Pancreas (tissue), 10 donors: ENCODE results near the gene DBN1. TPM values are rescaled to one million over a fixed set of nuclear protein-coding genes. Genes with fewer than 3 reads are reported as not detected.

Source experiments
- ATAC-seq, 4 donors: fragments of 200-7000 bp; cut with Tn5 transposase; one replicate each; pipeline versions ENCODE4 v1.8.0 to v1.9.1; 2020; ENCODE audit warnings: mild to moderate bottlenecking in 4 of 4, moderate library complexity in 4 of 4
- DNase-seq, 6 donors: peaks; one replicate each; pipeline ENCODE4 v3.0.0-alpha.2; 2020
- FAIRE-seq: peaks from 2 replicates; lab custom pipeline; 2012; peaks lifted over from hg19 to GRCh38; lab: Jason Lieb, UNC
- H3K27ac ChIP-seq, 4 donors: fragments of 200-600 bp; sonication (generic); 1 replicate in 3 of 4; 2 replicates in 1 of 4; pipeline versions ENCODE4 v1.5.0 to v1.8.0; 2020
- H3K27me3 ChIP-seq, 4 donors: fragments of 200-600 bp; one replicate each; pipeline ENCODE4 v1.8.0; 2021
- H3K36me3 ChIP-seq, 3 donors: fragments of 200-600 bp; sonication (generic) in 1 of 3; one replicate each; pipeline versions ENCODE4 v1.5.0 to v1.8.0; 2020 to 2021
- H3K4me1 ChIP-seq, 3 donors: fragments of 200-600 bp; one replicate each; pipeline ENCODE4 v1.8.0; 2021
- H3K4me3 ChIP-seq, 4 donors: fragments of 200-600 bp; sonication (generic) in 2 of 4; one replicate each; pipeline versions ENCODE4 v1.5.0 to v1.8.0; 2020 to 2021
- H3K9me3 ChIP-seq, 4 donors: fragments of 200-600 bp; one replicate each; pipeline ENCODE4 v1.8.0; 2021
- CTCF ChIP-seq, 4 donors: fragments of 200-600 bp; sonication (generic) in 3 of 4; IDR thresholded peaks; one replicate each; pipeline versions ENCODE4 v1.5.0 to v1.8.0; 2021; ENCODE audit warnings: antibody characterized with exemption in 4 of 4
- WGBS, 2 donors: extraction: QIAGEN DNeasy Blood & Tissue Kit; methylation state at CpG; one replicate each; pipeline ENCODE4 v1.1.7; 2013; 5-methylcytosine and 5-hydroxymethylcytosine counted together
- intact Hi-C, 3 donors: fragments of 100-400 bp; cut with DNase I; formaldehyde crosslinking; loops; one replicate each; pipeline versions ENCODE4 v1.11.1 to v1.14.2; 2022
- polyA plus RNA-seq, 2 donors: library from polyadenylated mRNA; stranded (reverse); fragments of 200-250 nt; gene quantifications; one replicate each; pipeline ENCODE4 v1.2.3, GENCODE V29; 2013
- total RNA-seq, 6 donors: library from RNA; stranded (reverse); fragmentation: NEBNext Ultra II Directional in 4 of 6; extraction: Animal tissue kit (Norgen Biotek cat#: 25700) in 4 of 6; gene quantifications; one replicate each; pipeline versions ENCODE4 v1.2.1 to v1.2.4, GENCODE V29; 2021 to 2023
- donor health status: healthy with polysubstance abuse.
- donor health status: DM: no; HTN: no; CAD: no; lungs with moderate emphysema.
- donor health status: DM: no; HTN: no; CAD: no.
- donor health status: control.
- donor health status: control.
- donor health status: Bipolar disorder and iron deficiency.
- donor health status: DM: yes; HTN: yes; CAD: no.
- donor health status: DM: no; HTN: no; CAD: no.
- donor health status: DM: no; HTN: no; CAD: no.
- donor health status: DM: yes; HTN: yes; CAD: no.

DBN1 gene
- total and polyA plus RNA-seq, 8 donors: 10.2 to 38.2 (median 17.0) TPM

DNA sequence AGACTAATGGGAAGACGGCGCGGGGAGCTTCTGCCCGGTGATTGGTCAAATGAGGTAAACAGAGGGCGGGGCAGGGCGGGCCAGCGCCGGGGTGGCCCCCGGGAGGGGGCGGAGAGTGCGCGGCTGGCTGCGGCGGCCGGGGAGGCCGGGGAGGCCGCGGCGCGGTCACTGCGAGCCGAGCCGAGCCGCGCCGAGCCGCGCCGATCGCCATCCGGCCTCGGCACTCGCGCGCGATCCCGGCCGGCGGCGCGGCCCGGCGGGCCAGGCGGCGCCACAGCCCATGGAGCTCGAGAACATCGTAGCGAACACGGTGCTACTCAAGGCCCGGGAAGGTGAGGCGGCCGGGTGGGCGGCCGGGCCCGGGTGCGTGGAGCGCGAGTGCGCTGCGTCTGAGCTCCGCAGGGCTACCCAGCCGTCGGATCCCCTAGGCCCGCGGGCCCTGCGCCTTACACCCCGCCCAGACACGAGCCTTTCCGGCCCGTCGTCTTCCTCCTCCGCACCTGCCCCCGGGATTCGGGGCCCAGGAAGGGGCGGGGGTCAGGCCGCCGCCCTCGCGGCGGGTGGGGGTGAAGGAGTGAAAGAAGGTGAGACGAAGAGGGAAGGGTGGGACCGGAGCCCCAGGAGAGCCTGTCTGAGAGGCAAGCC, 46.7 kb downstream of the DBN1 start, which contains the start of gene GRK6:
GRK6 (plus strand) TSS at position 111 of the 645 bp plus-strand sequence; CDS start at position 281, 170 bp downstream.
- no peaks in the 10 kb centered on the region for H3K36me3 ChIP-seq
- ATAC-seq (peak in 1 of 4 donors; percentile 1), DNase-seq (peak in 5 of 6 donors; percentile 47 to 94 (median 71)), FAIRE-seq (no peak)
- peak within 1 kb of the TSS; percentile 66 to 96 (median 81) for H3K4me3 ChIP-seq
- peaks cover 0 to 13% (median 4%) of the 10 kb centered on the region in 3 donors for H3K4me1 ChIP-seq
- H3K27ac ChIP-seq: peak within 1 kb of the TSS; percentile 80 to 95 (median 85)
- TF ChIP-seq CTCF (IDR thresholded peaks at IDR 0.05): no peak
- intact Hi-C loops: no loop called here
- H3K9me3 ChIP-seq: no peaks in the 10 kb centered on the region
- H3K27me3 ChIP-seq: no peaks in the 10 kb centered on the region
- 1% methylated on average over 31 to 82 of the region's 82 CpGs for WGBS, 2 donors

GRCh38 chr5:177425801-177426565, 47.5 kb downstream of the DBN1 start:
- intact Hi-C loops: no loop called here
- TF ChIP-seq CTCF (IDR thresholded peaks at IDR 0.05): no peak
- peaks cover 0 to 13% (median 4%) of the 10 kb centered on the region in 3 donors for H3K4me1 ChIP-seq
- peak; percentile 91 to 100 (median 100) for DNase-seq
- FAIRE-seq: peak; percentile 96
- 0% methylated on average over 48 to 52 of the region's 52 CpGs for WGBS, 2 donors
- no peaks in the 10 kb centered on the region for H3K27me3 ChIP-seq
- H3K4me3 ChIP-seq: peak overlapping the region; percentile 23 to 56 (median 46)
- no peaks in the 10 kb centered on the region for H3K36me3 ChIP-seq
- H3K27ac ChIP-seq: peak overlapping the region; percentile 80 to 95 (median 85)
- peak; percentile 92 to 96 (median 93) for ATAC-seq
- H3K9me3 ChIP-seq: no peaks in the 10 kb centered on the region

DNA sequence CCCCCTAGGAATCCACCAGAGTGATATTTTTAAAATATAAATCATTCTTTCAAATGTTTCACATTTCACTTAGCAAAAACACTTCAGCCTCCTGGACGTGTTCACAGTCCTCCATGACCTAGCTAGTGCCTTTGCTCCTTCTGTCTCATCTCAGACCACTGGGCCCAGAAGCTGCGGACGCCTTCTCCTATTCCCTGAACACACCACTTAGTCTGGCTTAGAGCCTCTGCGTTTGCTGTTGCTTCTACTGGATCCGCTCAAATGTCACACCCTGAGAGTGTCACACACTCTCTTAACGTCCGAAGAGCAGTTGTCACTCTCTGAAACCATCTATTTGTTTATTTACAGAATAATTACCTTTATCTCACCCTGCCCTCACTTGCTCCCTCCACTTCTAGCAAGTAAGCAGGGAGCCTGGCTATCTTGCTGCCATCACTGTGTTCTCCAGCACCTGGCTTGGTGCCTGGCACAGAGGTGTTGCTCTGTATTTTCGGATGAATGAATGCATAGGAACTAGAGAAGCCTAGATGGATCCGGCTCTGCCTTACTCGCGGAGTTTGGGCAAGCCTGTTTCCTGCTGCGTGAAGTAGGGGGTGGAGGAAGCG, 48.1 kb downstream of the DBN1 start:
- no peak for ATAC-seq
- FAIRE-seq: no peak
- peak overlapping the region; percentile 80 to 95 (median 85) for H3K27ac ChIP-seq
- intact Hi-C loops: no loop called here
- H3K4me1 ChIP-seq: peaks cover 0 to 13% (median 4%) of the 10 kb centered on the region in 3 donors
- H3K27me3 ChIP-seq: no peaks in the 10 kb centered on the region
- H3K9me3 ChIP-seq: no peaks in the 10 kb centered on the region
- H3K4me3 ChIP-seq: peak overlapping the region; percentile 23 to 56 (median 46)
- no peak for TF ChIP-seq CTCF (IDR thresholded peaks at IDR 0.05)
- H3K36me3 ChIP-seq: no peaks in the 10 kb centered on the region
- 38 to 39% methylated on average over 13 of the region's 13 CpGs for WGBS, 2 donors
- DNase-seq: no peak

DNA sequence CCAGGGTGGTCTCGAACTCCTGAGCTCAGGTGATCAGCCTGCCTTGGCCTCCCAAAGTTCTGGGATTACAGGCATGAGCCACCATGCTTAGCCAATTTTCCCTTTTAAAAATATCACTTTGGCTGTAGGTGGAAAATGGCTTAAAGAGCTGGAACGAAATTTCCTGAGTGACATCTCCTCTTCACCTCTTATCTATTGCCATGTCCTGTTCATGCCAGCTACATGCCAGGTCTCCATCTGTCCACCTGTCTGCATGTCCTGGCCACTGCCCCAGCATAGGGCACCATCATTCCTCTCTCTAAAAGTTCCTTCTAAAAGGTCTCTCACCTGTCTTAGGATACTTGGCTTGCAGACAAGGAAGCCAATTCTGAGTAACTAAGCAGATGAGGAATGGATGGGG, 49.8 kb downstream of the DBN1 start:
- Histone ChIP-seq H3K4me1 (peaks cover 0 to 13% (median 4%) of the 10 kb centered on the region in 3 donors), H3K9me3 (no peaks in the 10 kb centered on the region), H3K4me3 (no peak overlapping the region), H3K27ac (no peak overlapping the region), H3K27me3 (no peaks in the 10 kb centered on the region), H3K36me3 (no peaks in the 10 kb centered on the region)
- no peak for TF ChIP-seq CTCF (IDR thresholded peaks at IDR 0.05)
- ATAC-seq (no peak), DNase-seq (no peak), FAIRE-seq (no peak)
- intact Hi-C loops: no loop called here
- WGBS, 2 donors: 62 to 79% methylated on average over 2 of the region's 2 CpGs
